ENCODE measurements around the gene LLGL1.

The LLGL1 gene

GRCh38 chr17:18230288-18231141 is 5.1 kb downstream of the LLGL1 start:
- no peak for DNase-seq

- no peak for DNase-seq
Observed at GRCh38 chr17:18231164-18231563, 5.7 kb downstream of the LLGL1 start.

GRCh38 chr17:18233803-18234518 is 8.5 kb downstream of the LLGL1 start:
- DNase-seq: no peak

- DNase-seq: no peak
Observed at GRCh38 chr17:18234853-18235380, 9.5 kb downstream of the LLGL1 start.

- no peak for DNase-seq
Observed at GRCh38 chr17:18235743-18236256, 10.4 kb downstream of the LLGL1 start.

- DNase-seq: no peak
Observed at GRCh38 chr17:18236494-18236893, 11.1 kb downstream of the LLGL1 start.

- DNase-seq: no peak
Observed at GRCh38 chr17:18237461-18237860, 12.0 kb downstream of the LLGL1 start.

GRCh38 chr17:18238299-18238698 is 12.9 kb downstream of the LLGL1 start:
- DNase-seq: no peak

- no peak for DNase-seq
Observed at GRCh38 chr17:18240449-18240848, 15.0 kb downstream of the LLGL1 start.

GRCh38 chr17:18241229-18241871 is 15.9 kb downstream of the LLGL1 start:
- DNase-seq: no peak

GRCh38 chr17:18245038-18245776 is 19.8 kb downstream of the LLGL1 start:
- DNase-seq: no peak

- DNase-seq: no peak
Observed at GRCh38 chr17:18246109-18246725, 20.8 kb downstream of the LLGL1 start.

GRCh38 chr17:18246880-18247612 is 21.6 kb downstream of the LLGL1 start:
- no peak for DNase-seq

GRCh38 chr17:18247613-18248001 is 22.2 kb downstream of the LLGL1 start:
- no peak for DNase-seq

GRCh38 chr17:18248300-18248731 is 22.9 kb downstream of the LLGL1 start:
- peak; percentile 56 to 63 for DNase-seq

GRCh38 chr17:18248811-18249210 is 23.4 kb downstream of the LLGL1 start:
- no peak for DNase-seq

GRCh38 chr17:18250259-18250658 is 24.8 kb downstream of the LLGL1 start:
- no peak for DNase-seq

- no peak for DNase-seq
Observed at GRCh38 chr17:18250708-18251107, 25.3 kb downstream of the LLGL1 start.

- no peak for DNase-seq
Observed at GRCh38 chr17:18251204-18251603, 25.8 kb downstream of the LLGL1 start.

- DNase-seq: no peak
Observed at GRCh38 chr17:18252160-18252559, 26.7 kb downstream of the LLGL1 start.

GRCh38 chr17:18253187-18253884 is 27.9 kb downstream of the LLGL1 start:
- DNase-seq: no peak
